Measurements from ENCODE around the gene PCDH17. TPM values are rescaled to one million over a fixed set of nuclear protein-coding genes. Genes with fewer than 3 reads are reported as not detected.

The PCDH17 gene
- total and polyA plus RNA-seq, 10 of the 15 experiments (the other 5 are each of a cell fraction or from before 2014, with no cell fraction given) = under 0.01 to 0.58 (median 0.07) TPM; not detected in 6

DNA sequence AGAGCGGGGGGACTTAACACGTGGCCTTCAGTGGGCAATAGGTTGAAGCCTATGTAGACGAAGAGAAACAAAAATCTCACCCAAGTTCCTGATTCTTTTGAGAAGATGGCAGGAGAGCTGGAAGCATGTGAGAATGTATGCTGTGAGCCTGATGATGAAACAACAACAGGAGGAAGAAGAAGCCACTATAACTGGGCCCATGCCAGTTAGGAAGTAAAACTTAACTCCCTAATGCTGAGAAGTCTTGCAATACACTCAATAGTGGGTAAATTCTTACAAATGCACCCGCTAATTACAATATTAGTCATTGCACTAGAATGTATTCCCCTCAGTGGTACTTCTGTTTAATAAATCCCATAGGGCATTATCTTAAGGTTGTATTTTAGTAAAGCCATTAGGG lies 9.1 kb downstream of the PCDH17 start:
- CTCF ChIA-PET = interaction anchor here (0.9 kb wide), 1 partner anchor 16 kb away, joined by 7 read pairs; no protein-coding TSS in a partner anchor
- no peak overlapping the region for H3K27ac ChIP-seq (ENCODE audit: control insufficient read depth, insufficient read depth)
- POLR2A ChIA-PET = no interaction called here
- ATAC-seq = no peak
- WGBS (ENCODE audit: insufficient coverage, insufficient replicate concordance, low lambda C conversion rate, missing lambda C conversion rate) = 17% methylated on average over 4 of the region's 4 CpGs
- intact Hi-C loops (cut with micrococcal nuclease; ENCODE audit: unreplicated experiment) (no loop called here), in situ Hi-C loops (cut with MboI) (loop anchor here (25.0 kb wide), 1 partner anchor 1322 kb away; no protein-coding TSS in a partner anchor)
- TF ChIP-seq PBX3 (IDR thresholded peaks at IDR 0.05; ENCODE audit: insufficient replicate concordance, low read depth, low read length) (no peak), SUPT20H (IDR thresholded peaks at IDR 0.05; ENCODE audit: borderline replicate concordance, control insufficient read depth, low read depth, low read length) (no peak), NR2C2 (IDR thresholded peaks at IDR 0.05; ENCODE audit: borderline replicate concordance, control insufficient read depth, insufficient read length, low read depth) (no peak), BHLHE40 (IDR thresholded peaks at IDR 0.05; ENCODE audit: borderline replicate concordance in 1 of 2, low read depth in 2 of 2, low read length in 1 of 2) (no peak), ATF7 (IDR thresholded peaks at IDR 0.05; ENCODE audit: low read depth) (no peak), ZNF217 (IDR thresholded peaks at IDR 0.05) (no peak), ZBTB40 (IDR thresholded peaks at IDR 0.05; ENCODE audit: borderline replicate concordance) (no peak), SMC3 (IDR thresholded peaks at IDR 0.05; ENCODE audit: borderline replicate concordance, low read length) (no peak), CREM (IDR thresholded peaks at IDR 0.05; ENCODE audit: low read depth) (no peak), DPF2 (IDR thresholded peaks at IDR 0.05) (no peak), SMAD5 (IDR thresholded peaks at IDR 0.05; ENCODE audit: low read depth) (no peak), ZNF687 (IDR thresholded peaks at IDR 0.05) (no peak)
- no peaks in the 10 kb centered on the region for H4K20me1 ChIP-seq (ENCODE audit: control insufficient read depth, insufficient read depth)
- no peak overlapping the region for H3K4me2 ChIP-seq (ENCODE audit: control insufficient read depth, insufficient read depth)
- H3K9ac ChIP-seq (ENCODE audit: control insufficient read depth, insufficient read depth, low read length) = no peak overlapping the region
- FAIRE-seq = no peak
- SMC1A ChIA-PET (ENCODE audit: uncharacterized antibody, unreplicated experiment) = no interaction called here
- H2AFZ ChIP-seq (ENCODE audit: control insufficient read depth, low read depth, low read length) = no peak overlapping the region
- no peaks in the 10 kb centered on the region for H3K79me2 ChIP-seq (ENCODE audit: control insufficient read depth, insufficient read depth, low read length)
- RAD21 ChIA-PET (ENCODE audit: unreplicated experiment) = no interaction called here
- H3K4me3 ChIP-seq = no peak overlapping the region
- H3K4me1 ChIP-seq (ENCODE audit: control insufficient read depth, insufficient read depth, low read length) = no peaks in the 10 kb centered on the region
- H3K36me3 ChIP-seq (ENCODE audit: control insufficient read depth in 2 of 2, insufficient read depth in 2 of 2, low read length in 1 of 2) = no peaks in the 10 kb centered on the region
- no peaks in the 10 kb centered on the region for H3K9me3 ChIP-seq (replicated peaks; ENCODE audit: control insufficient read depth, insufficient read depth, low read length)
- no TSS peak for BruUV-seq (replicated peaks)
- no peaks in the 10 kb centered on the region for H3K27me3 ChIP-seq (replicated peaks in 1 of 2; ENCODE audit: control insufficient read depth in 2 of 2, insufficient read depth in 2 of 2, low read length in 1 of 2)
- no peak for DNase-seq (ENCODE audit: low read depth, low spot score)

All from GM12878 (cell line).